HL-60 (cell line): ENCODE data around the gene GLIPR1L1.

Experiments used
- DNase-seq, 2 experiments: peaks; one replicate each; pipeline ENCODE4 v3.0.0-alpha.2; 2010 to 2020; ENCODE audit warnings: low read depth in 1 of 2, low spot score in 1 of 2
- H3K27ac ChIP-seq: fragments of 250-450 bp; sonication (Bioruptor Pico); replicated peaks from 2 replicates; pipeline ENCODE4 v1.5.1; 2020; ENCODE audit warnings: mild to moderate bottlenecking, moderate library complexity
- H3K27me3 ChIP-seq: fragments of 250-450 bp; sonication (Bioruptor Pico); 2 replicates; pipeline ENCODE4 v1.5.1; 2021; ENCODE audit warnings: mild to moderate bottlenecking, moderate library complexity; ENCODE audit not compliant: insufficient read depth, poor library complexity, severe bottlenecking
- H3K4me3 ChIP-seq: replicated peaks from 2 replicates; pipeline ENCODE4 v1.5.1; 2011; ENCODE audit warnings: mild to moderate bottlenecking, control low read depth, low read length; ENCODE audit not compliant: insufficient read depth
- CTCF ChIP-seq: IDR thresholded peaks from one replicate; pipeline ENCODE4 v1.5.1; 2011; ENCODE audit warnings: low read length, control low read depth, inconsistent platforms; ENCODE audit not compliant: insufficient read depth
- GABPA ChIP-seq: IDR thresholded peaks from 2 replicates; pipeline ENCODE4 v1.6.1; 2012; ENCODE audit warnings: low read depth
- POLR2AphosphoS5 ChIP-seq: IDR thresholded peaks from 2 replicates; pipeline ENCODE4 v1.6.1; 2012; ENCODE audit warnings: low read depth
- REST ChIP-seq: IDR thresholded peaks from 2 replicates; pipeline ENCODE4 v1.6.1; 2012; ENCODE audit warnings: low read depth; ENCODE audit not compliant: insufficient replicate concordance
- SPI1 ChIP-seq: IDR thresholded peaks from 2 replicates; pipeline ENCODE4 v1.6.1; 2012; ENCODE audit warnings: low read depth, mild to moderate bottlenecking, borderline replicate concordance

The GLIPR1L1 gene

DNA sequence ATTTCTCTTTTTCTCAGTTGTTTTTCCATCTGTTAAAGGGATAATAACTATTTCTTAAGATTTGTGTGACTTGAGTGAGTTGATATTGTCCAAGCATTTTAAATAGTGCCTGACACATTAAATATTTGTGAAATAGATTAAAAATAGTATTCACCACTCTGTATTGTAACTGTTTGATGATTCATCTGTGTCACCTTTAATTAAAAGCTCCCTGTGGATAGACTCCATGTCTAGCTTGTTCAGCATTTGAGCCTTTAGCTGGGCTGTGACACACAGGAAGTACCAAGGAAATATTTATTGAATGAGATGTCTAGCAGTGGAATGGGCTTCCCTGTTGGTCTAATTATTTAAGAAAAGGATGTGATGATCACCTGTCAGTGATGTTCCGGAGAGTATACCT lies 54.6 kb downstream of the GLIPR1L1 start:
- Histone ChIP-seq H3K27ac (no peak overlapping the region), H3K27me3 (no peaks in the 10 kb centered on the region), H3K4me3 (no peak overlapping the region)
- TF ChIP-seq CTCF: no peak
- no peak for TF ChIP-seq GABPA
- TF ChIP-seq SPI1: no peak
- TF ChIP-seq REST: no peak
- TF ChIP-seq POLR2AphosphoS5: no peak
- no peak for DNase-seq

- DNase-seq: no peak
- Histone ChIP-seq H3K27ac (no peak overlapping the region), H3K4me3 (no peak overlapping the region)
Measured at GRCh38 chr12:75389706-75390105, 55.2 kb downstream of the GLIPR1L1 start.

More at GRCh38 chr12:75389706-75390105, 55.2 kb downstream of the GLIPR1L1 start:
- H3K27me3 ChIP-seq: no peaks in the 10 kb centered on the region
- no peak for TF ChIP-seq REST
- TF ChIP-seq SPI1: no peak
- no peak for TF ChIP-seq GABPA
- TF ChIP-seq CTCF: no peak
- TF ChIP-seq POLR2AphosphoS5: no peak
